HG02763 (cell line): ENCODE data around the gene CTNS.

Experiments used
- ATAC-seq: cut with Tn5 transposase; IDR thresholded peaks from one replicate; pipeline ENCODE4 v1.9.1; 2021; ENCODE audit warnings: mild to moderate bottlenecking, moderate library complexity; ENCODE audit not compliant: unreplicated experiment

Gene CTNS

DNA sequence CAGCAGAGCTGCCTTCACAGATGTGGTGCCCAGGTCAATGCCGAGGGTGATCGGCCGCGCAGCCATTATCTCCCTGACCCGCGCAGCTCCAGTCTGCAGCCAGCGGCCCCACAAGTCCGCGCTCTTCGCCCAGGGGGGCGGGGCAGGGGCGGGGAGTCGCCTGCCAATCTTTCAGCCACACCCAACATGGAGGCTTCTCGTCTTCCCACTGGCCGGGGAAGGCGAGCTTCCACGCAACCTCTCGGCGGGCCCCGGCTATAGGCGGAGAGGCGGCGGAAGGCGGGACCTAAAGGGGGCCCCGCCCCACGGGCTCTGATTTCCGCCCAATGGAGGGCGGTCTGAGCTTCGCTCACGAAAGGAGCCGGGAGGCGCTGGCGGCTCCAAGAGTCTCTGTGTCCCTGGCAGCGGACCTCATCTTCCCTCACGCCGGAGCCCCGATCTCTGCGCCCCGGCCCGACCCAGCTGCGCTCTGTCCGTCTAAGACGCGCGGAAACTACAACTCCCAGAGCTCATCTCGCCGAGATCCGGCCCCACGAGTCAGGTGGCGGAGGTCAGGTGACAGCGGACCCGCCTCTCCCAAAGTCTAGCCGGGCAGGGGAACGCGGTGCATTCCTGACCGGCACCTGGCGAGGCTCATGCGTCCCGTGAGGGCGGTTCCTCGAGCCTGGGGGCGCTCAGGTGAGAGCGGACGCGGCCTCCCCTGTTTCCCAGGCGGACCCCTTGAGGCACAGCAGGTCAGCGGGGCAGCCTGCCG lies at the start of gene CTNS, which contains the start of gene SHPK:
TSS of gene CTNS (plus strand) at position 607 of the 754 bp plus-strand sequence. CDS start 3,447 bp downstream, outside the sequence.
TSS of gene SHPK (minus strand) at position 97 of the 754 bp plus-strand sequence. CDS start at position 66, 31 bp downstream.
- ATAC-seq, result peak; percentile 93

DNA sequence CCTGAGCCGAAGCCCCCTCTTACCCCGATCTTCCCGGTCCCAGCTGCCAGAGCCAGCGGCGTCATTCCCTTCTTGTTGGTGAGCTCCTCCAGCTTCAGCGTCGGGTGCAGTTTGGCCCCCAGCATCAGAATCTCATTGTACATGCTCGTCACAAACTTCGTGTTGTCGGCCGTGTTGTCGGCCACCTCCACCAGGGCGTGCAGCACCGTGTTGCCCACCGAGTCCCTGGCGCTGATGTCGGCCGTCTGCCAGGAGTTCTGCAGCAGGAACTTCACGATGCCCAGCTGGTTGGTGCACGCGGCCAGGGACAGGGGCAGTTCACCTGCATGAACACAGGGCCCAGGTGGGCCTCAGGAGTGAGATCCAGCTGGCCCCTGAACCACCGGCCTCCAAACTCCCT lies 46.8 kb upstream of the CTNS start:
- no peak for ATAC-seq

DNA sequence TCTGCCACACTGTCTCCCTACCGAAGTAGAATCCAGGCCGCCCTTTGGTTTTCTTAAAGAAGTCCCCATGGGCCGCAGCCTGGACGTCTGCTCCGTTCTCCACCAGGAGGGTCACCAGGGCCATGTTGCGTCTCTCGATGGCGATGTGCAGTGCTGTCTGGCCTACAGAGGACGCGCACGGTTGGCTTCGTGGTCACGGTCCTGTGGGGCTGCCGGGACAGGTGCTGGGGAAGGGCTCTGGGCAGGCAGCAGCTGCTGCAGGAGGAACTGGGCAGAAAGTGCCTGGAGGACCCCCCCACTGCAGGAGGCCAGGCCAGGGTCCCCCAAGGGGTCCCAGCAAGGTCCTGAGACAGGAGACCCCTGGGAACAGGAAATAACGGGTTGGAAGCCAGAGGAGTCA lies 46.3 kb upstream of the CTNS start:
- no peak for ATAC-seq

DNA sequence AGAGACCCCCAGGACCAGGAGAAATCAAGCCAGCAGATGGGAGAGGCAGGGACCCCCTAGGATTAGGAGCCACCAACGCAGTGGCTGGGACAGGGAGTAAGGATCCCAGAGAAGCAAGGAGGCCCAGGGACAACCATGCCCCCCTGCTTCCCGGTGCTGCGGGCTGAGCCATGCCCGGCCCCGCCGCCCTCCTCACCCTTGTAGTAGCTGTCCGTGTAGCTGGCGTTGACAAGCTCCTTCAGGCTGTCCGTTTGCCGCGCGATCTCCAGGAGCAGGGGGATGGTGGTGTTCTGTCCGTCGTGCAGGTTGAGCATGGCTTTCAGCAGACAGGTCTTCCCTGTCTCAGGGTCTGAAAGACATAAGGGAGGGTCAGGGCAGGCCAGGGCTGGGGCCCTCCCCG lies 45.8 kb upstream of the CTNS start:
- ATAC-seq, result no peak

DNA sequence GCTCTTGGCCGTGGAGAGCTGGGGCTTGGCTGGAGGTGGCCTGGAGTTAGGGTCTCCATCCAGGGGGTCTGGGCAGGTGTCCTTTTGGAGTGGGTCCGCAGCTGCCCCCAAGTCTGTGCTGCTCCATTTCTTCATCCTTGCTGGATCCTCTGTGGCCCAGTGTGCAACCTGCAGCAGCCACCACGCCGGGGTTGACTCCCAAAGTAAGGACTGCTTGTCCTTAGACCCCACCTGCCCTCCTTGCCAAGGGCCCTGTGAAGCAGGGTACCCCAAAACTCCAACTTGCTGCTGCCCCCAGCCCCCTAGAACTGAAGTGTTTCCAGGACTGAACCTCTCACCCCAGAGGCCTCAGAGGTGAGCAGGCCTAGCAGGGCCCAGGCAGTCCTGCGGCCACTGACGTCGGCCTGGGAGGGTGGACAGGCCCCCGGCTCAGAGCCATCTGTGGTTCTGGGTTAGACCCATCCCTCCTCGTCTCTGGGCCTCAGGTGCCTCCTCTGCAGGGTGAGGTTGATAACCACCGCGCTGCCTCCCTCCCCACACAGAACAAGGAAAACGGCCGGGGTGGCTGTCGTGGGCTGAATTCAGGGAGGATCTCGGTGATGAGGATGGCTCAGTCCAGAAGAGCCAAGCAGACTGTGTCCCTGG lies 44.2 kb upstream of the CTNS start:
- ATAC-seq, result no peak

DNA sequence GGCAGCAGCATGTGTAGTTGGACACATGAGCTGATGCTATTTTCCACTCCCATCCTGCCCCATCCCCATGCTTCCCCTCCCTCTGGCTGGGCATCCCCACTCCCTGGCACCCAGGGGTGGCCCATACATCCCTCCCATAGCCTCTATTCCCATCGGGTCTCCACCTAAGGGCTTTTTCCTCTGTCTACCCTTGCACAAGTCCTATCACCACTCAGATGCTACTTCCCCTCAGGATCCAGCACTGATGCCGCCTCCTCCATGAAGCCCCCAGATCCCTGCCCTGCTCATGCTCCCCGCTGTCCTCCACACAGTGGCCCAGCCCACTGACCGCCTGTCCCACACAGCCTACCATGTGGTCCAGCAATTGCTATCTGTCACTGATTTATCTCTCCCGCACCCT lies 43.2 kb upstream of the CTNS start:
- no peak for ATAC-seq

DNA sequence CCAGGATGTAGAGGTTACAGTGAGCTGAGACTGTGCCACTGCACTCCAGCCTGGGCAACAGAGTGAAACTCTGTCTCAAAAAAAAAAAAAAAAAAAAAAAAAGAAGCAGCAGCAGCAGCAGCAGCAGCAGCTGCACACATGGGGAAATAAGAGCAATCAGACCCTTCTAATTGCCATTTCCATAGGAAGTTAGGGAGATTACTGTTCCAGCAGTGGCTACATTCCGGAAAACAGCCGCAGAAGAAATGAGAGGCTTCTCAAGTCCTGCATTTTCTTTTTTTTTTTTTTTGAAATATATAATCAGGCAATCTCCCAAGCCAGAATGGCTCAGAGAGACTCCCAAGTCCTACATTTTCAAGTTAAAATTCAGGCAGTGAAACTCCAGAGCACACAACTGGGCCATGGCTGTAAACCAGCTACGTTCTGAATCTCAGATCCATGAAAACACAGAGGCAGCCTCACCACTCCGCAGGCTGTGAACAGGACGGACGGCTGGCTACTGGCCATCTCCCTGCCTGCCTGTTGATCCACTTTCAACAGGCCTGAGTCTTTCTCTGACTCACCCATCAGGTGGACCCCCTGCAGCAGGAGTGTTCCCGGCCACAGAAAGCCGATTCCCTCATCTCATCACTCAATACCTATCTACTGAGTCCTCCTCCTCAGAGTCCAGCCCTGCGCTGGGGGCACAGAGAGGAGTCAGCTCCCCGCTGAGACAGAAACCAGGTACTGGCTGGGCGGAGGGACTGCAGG lies 42.3 kb upstream of the CTNS start:
- ATAC-seq, result no peak

DNA sequence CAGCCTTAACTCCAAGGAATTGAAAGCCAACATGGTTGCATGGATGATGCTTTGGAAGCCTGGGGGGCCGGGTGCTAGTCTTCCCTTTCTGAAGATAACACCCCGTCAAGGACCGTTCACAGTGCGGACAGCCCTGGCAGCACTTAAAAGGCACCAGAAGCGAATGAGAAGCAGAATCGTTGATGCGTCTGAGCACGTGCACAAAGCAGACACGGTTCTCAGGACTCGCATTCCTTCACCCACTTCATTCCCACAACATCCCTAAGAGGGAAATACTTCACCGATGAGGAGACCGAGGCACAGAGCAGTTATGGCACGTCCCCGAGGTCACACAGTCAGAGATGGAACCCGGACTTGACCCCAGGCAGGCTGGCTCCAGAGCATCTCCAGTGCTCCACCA lies 41.6 kb upstream of the CTNS start:
- no peak for ATAC-seq

DNA sequence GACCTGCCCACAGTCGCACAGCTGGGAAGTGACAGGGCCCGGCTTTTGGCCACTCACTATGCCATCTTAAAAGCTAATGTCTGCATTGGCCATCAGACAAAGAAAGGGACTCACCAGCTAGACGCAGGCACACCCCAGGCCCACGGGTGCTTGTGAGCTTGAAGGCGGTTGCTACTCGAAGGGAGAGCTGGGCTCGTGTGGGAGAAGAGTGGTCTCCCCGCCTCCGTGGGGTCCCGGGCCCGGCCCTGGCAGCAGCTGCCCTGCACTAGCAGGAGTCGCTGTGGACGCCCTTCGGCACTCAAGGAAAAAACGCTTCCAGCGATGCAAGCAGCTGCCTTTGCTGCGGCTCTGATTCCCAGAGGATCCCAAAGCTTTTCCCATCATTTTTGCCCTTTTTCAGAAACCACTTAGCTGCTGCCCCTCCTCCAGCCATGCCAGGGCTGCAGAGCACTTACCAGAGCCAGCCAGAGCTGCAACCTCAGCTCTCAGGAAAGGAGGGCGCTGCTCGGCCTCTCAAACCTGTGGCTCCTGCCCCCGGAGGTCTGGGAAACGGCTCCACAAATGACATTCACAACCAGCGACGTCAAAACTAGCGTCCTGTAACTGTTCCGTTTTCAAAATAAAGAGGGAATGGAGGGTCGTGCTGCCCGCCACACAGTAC lies 39.6 kb upstream of the CTNS start:
- ATAC-seq, result no peak

DNA sequence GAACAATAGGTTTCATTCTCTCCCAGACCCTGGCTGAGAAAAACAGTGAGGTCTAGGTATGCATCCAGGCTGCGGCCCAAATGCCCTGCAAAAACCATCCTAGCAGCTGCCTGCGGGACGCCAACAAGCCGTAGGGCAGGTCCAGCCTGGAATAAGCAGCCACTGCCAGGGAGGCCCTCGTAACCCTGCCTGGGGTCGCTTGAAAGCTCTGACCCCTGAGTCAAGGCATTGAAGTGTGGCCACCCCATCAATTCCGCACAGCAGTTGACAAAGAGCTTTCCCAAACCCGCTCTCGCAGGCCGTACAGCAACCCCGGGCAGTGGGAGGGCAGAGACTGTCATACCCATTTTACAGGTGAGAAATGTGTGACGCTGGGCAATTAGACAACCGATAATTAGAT lies 38.5 kb upstream of the CTNS start:
- ATAC-seq, result no peak

DNA sequence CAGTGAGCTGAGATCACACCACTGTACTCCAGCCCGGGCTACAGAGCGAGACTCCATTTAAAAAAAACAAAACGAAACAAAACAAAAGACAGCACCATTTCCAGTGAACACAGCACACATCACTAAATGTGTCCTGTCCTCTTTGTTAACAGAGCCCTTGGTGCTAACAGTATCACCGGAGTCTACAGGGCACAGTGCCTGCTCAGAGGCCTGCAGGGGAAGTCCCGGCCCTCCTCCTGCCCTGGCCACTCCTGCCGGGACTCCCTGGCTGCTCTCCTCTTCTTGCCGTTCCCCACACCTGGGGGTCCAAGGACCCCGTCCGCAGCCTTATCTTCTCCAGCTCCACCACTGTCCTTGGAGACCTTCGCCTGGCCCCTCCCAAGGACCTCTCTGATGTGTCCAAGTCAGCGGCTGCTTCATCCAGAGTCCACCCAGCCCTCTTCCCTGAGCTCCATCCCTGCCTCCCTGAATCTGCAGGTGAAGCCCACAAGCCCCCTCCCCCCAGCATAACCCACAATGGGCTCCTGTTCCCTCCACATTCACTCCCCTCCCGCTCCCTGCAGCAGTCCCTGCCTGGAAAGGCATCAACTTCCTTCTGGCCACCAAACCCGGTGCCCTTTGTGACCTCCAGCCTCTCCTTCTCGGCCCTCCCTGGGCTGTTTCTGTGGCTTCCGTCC lies 35.9 kb upstream of the CTNS start:
- ATAC-seq, result no peak

DNA sequence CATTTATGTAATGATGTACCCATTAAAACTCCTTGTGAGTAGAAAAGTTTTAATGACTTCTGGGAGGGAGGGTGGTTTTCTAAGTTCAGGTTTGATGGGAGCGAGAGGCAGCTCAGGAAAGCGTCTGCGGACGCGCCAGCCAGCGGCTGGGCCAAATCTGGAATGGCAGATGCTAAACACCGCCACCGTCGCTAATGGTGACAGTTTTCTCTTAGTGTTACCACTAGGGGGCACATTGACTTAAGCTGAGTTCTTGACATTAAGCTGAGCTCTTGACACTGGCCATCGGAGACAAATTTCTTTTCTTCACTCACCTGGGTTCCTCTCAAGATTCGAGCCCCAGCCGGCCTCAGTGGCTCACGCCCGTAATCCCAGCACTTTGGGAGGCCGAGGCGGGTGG lies 34.1 kb upstream of the CTNS start:
- no peak for ATAC-seq

DNA sequence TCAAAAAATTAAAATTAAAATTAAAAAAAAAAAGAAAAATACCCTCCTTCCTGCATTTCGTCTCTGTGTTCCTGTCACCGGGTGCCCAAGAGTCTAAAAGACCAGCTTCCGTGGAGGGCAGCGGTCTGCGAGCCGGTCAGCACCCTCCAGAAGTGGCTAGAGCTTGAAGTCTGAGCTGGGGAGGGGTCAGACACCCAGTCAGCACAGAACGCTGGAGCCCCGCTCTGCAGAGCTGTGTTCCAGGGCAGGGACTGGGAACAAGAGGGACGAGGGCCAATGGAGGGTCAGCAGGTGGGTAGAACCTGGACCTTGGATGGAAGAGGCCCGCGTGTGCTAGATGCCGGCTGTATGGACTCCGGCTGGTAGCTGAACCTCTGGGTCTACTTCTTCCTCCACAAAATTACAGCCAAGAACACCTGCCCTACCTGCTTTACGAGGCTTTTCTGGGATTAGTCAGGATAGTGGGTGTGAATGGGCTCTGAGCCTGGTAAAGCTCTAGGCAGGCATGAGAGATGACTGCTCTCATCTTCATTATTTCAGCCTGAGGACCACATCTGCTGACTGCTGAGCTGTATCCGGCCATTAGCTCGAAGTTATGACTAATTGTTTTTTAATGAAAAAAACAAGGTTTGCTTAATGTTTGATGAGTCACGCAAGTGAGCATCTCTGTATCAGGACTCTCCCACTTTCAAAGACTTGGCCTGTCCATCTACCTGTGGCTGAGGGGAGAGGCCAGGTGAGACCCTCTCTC lies 33.3 kb upstream of the CTNS start:
- ATAC-seq, result no peak

DNA sequence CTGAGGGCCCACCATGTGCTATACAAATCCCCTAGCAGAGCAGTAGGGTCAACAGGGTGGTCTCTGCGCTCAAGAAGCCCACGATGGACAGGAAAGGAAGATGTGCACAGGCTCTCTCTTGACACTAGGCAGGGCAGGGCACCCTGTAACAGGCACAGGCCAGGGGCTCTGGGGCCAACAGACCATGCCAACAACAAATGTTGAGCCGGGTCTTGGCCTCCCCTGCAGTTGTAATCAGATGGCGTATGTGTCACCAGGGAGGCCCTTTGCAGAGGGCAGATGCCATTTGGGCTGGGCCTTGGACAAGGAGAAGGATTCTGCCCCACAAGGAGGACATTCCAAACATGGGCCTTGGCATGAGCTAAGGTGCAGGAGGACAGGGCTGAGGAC lies 32.7 kb upstream of the CTNS start:
- no peak for ATAC-seq

DNA sequence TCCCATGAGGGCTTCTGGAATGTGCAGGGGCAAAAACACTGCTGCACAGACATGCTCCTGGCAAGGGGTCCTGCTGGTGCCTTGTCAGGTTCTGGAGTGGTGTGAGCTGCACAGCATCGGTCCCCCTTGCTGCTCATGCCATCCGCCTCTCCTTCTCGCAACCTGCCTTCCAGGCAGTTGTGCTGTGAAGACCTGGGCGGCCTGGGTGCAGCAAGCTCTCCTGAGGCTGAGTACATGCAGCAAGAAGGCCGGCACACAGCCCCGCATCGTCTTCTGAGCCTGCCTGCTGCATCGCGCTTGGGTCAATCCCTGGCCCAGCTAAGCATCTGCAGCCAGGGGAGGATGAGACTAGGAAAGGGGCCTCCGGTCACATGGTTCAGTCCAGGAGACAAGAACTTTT lies 26.9 kb upstream of the CTNS start:
- ATAC-seq, result no peak

DNA sequence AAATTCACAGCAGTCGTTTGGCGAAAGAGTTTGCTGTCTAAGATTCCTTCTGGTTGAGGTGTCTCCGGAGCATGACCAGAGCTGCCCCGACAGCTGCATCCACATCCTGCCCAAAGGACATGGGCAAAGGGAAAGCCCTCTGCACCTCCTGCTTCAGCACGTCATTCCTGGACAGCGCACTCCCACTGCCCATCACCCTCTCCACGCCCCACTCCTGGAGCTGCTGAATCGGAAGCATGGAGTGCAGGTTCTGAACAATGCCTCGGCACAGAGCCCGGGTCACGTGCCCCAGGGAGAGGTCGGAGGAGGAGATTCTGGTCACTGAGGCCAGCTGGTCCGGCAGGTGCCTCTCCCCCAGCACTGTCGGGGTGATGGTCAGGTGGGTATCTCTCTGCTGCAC lies 26.0 kb upstream of the CTNS start:
- ATAC-seq, result no peak

DNA sequence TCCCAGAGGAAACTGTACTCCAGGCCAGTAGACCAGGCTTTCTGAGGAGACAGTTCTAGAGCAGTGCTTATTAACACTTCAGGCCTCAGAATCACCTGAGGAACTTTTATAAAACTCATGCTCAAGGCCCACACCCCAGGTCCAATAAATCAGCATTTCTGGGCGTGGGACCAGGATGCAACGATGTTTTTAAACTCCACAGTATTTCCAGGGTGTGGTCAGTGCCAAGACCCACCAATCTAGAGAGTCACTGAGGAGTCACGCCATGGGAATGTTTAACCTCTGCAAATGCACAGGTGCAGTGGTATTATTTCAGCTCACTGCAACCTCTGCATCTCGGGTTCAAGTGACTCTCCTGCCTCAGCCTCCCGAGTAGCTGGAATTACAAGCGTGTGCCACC lies 23.4 kb upstream of the CTNS start:
- no peak for ATAC-seq

DNA sequence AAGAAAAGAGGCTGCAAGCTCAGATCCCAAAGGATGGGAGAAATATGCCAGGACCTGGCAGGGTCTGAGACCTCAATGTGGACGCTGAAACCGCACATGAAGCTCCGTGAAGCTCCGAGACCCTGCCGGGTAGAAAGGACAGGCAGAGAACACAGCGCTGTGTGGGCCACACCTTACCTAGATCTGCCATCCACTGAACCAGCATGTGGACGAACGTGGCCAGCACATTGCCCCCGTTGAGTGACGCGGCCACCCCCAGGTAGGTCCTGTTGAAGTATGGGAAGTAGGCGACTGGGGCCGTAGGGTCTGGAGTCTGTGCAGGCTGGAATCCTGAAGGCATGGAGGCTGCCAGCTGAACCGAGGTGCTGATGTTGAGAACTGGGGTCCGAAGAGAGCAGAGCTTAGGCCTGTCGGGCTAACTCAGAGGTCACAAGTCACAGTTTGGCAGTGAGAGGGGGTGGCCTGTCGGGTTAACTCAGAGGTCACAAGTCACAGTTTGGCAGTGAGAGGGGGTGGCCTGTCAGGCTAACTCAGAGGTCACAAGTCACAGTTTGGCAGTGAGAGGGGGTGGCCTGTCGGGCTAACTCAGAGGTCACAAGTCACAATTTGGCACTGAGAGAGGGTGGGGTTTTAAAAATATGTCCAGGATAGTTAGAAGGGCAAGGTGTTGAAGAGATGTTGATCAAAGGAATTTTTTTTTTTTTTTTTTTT lies 21.2 kb upstream of the CTNS start:
- no peak for ATAC-seq

DNA sequence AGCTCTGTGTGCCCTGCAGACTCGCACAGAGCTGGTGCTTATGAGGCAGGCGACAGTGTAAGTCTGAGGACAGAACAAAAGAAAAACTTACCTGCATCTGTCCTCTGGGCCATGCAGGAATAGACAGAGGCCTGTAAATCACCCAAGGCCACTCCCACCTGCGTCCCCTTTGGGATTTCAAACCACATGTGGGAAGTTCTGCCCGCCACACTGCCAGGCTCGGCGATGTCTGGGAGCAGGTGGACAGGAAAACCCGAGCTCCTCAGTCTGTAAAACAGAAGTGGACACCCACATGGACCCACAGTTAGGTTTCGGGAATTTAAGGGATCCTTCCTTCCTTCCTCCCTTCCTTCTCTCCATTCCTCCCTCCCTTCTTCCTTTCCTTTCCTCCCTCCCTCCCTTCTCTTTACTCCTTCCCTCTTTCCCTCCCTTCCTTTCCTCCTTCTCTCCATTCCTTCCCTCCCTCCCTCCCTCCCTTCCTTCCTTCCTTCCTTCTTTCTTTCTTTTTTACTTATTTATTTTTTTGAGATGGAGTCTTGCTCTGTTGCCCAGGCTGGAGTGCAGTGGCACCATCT lies 15.3 kb upstream of the CTNS start:
- ATAC-seq, result no peak
